Measurements from ENCODE around the gene PAGE4.

Gene PAGE4

DNA sequence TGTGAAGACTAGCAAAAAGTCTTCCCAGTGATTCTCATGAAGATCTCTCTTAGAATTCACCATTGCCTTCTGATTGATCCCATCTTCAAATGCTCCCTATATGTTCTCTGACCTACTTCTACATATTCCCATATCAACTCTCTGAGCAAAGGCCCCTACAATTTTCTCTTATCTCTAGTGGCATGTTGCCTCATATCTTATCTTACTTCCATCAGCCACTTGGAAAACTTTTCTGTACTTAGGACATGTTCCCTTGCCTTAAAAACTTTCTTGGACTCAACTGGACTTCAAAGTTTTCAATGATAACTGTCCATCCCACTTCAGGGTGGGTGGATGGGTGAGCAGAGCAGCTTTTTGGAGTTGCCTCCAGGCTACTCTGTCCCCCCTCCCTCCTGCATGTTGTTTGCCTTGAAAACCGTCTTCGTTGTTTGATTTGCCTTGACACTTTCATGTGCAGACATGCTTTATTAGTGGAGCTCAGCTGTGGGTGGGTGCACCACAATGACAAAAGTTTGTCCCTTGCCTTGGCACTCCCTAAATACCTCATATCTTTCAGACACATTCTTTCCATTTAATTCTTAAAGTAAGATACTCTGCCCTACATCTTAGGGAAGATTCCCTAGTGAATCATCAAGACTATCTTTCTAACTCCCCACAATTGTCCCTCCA lies 31.9 kb downstream of the PAGE4 start:
- H3K4me3 ChIP-seq (ENCODE audit: low read depth, low read length) = no peak overlapping the region
- TF ChIP-seq, protein P1, sequence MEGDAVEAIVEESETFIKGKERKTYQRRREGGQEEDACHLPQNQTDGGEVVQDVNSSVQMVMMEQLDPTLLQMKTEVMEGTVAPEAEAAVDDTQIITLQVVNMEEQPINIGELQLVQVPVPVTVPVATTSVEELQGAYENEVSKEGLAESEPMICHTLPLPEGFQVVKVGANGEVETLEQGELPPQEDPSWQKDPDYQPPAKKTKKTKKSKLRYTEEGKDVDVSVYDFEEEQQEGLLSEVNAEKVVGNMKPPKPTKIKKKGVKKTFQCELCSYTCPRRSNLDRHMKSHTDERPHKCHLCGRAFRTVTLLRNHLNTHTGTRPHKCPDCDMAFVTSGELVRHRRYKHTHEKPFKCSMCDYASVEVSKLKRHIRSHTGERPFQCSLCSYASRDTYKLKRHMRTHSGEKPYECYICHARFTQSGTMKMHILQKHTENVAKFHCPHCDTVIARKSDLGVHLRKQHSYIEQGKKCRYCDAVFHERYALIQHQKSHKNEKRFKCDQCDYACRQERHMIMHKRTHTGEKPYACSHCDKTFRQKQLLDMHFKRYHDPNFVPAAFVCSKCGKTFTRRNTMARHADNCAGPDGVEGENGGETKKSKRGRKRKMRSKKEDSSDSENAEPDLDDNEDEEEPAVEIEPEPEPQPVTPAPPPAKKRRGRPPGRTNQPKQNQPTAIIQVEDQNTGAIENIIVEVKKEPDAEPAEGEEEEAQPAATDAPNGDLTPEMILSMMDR (IDR thresholded peaks at IDR 0.05; ENCODE audit: control insufficient read depth, extremely low read depth, insufficient read depth) = no peak
- no peak for DNase-seq (ENCODE audit: low read depth)

DNA sequence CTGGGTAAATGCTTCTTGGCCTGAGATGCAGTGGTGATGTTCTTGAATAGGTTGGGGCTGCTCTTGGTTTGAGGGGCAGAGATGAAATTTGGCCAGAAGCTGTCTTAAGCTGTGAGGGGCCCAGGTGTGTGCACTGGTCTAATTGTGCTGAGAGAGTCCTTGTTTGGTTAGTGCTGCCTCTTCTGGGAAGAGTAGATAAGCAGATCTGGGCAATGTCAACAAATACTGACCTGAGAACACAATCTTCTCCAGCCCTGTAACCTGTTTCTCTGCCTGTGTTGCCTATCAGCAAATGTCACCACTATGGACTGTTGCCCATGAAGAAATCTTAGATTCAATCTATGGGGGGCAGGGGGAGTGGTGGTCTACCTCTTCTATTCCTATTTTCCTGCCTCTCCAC lies 33.0 kb downstream of the PAGE4 start:
- H3K4me3 ChIP-seq (ENCODE audit: low read depth, low read length) = no peak overlapping the region
- no peak for DNase-seq (ENCODE audit: low read depth)
- TF ChIP-seq, protein P1 (IDR thresholded peaks at IDR 0.05; ENCODE audit: control insufficient read depth, extremely low read depth, insufficient read depth) = no peak

DNA sequence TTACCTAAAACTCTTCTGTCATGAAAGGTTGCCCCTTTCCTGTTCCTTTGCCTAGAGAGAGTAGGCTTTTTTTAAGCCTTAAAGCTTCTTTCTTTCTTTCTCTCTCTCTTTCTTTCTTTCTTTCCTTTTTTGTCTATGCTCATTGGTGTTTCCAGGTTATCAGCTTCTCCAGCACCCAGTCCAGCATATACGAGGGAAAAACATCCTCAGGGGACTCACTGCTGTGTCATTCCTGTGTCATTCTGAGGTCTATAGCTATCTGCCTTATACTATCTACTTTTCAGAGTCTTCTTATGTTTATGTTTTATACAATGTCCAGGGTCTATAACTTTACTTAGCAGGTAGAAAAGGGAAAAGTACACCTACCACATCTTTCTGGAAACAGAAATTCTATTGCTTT lies 39.6 kb downstream of the PAGE4 start:
- TF ChIP-seq, protein P1 (IDR thresholded peaks at IDR 0.05; ENCODE audit: control insufficient read depth, extremely low read depth, insufficient read depth) = no peak
- no peak overlapping the region for H3K4me3 ChIP-seq (ENCODE audit: low read depth, low read length)
- no peak for DNase-seq (ENCODE audit: low read depth)

DNA sequence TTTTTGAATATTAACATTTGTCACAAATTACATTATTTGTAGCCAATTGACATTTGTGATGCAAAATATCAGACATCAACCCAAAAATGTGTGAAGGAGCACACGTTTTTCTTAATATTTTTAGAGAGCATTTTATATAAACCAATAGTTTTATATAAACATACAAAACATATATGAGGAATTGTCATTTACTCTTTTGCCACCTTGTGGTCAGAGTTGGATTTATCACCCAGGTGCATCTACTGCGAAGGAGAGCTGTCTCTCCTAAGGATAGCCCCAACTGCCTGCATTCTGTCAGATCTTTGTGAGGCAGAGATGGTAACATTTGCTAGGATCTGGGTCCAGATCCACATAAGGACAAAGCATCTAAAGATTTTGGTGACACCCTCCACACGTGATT lies 47.6 kb downstream of the PAGE4 start:
- DNase-seq (ENCODE audit: low read depth) = no peak
- no peak overlapping the region for H3K4me3 ChIP-seq (ENCODE audit: low read depth, low read length)
- TF ChIP-seq, protein P1 (IDR thresholded peaks at IDR 0.05; ENCODE audit: control insufficient read depth, extremely low read depth, insufficient read depth) = peak; percentile 36

DNA sequence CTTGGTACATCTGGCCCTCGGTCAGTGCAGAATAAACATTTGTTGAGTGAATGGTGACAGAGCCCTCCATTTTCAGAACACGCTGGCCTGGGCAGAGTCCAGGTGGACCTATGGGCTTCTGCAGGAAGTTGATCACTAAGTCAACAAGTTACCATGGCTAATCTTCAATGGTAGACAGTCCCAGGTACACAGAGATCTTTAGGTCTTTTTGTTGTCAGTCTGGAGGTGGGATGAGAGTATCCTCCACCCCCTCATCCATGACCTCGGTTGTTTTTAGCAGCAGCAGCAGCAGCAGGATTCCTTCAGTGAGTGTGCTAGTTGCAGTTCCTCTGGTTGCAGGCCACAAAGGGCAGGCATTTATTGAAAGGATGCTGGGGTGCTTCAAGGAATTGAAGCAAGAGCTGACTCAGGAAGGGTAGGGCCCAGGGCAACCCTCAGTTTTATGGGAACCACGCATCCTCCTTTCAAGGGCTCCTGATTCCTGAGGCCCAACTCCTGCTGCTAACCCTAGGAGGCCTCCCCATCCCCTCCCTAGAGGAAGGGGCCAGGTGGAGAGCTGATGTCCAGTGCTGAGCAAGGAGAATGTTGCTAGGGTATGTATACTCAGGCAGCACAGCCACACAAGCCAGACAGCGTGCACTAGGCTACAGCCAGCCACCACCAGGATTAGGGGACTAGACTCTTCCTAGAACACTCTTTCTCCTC lies 48.4 kb downstream of the PAGE4 start:
- TF ChIP-seq, protein P1 (IDR thresholded peaks at IDR 0.05; ENCODE audit: control insufficient read depth, extremely low read depth, insufficient read depth) = no peak
- no peak overlapping the region for H3K4me3 ChIP-seq (ENCODE audit: low read depth, low read length)
- DNase-seq (ENCODE audit: low read depth) = no peak

DNA sequence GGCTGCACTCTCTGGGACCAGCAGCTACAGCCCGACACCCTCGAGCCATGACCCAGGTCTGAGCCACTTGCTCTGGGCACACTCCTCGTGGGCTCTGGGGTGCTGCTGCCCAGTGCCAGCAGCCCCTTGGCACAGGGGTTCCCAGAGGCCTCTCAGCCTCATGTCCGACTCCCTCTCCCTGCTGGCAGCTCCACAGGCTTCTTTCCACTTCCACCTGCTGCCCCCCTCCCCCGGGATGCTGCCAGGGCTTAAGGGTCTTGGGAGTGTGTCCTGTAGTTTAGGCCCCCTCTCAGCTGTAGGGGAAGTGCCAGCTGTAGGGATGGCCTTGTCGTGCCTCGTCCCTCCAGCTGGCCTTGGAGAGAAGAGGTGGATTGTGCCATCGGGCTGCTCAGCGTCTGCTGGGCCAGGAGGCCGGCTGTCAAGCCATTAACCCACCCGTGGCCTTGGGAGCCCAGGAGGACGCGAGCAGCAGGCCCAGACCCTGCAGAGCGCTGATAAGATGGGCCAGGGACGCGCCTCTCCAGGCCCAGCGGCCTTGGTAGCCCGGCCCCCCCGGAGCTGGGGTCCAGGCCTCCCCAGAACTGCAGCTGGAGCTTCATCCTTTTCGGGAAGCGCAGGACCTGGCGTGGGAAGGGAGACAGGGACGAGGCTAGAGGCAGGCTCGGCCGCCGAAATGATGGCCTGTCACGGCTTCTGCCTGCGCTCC lies 49.2 kb downstream of the PAGE4 start:
- TF ChIP-seq, protein P1 (IDR thresholded peaks at IDR 0.05; ENCODE audit: control insufficient read depth, extremely low read depth, insufficient read depth) = no peak
- H3K4me3 ChIP-seq (ENCODE audit: low read depth, low read length) = peak overlapping the region; percentile 55
- DNase-seq (ENCODE audit: low read depth) = no peak
